Upper lobe of left lung (tissue), 4 donors: ENCODE data around the gene SLC12A8.

ENCODE experiments used
- EP300 ChIP-seq, 4 donors: sonication (generic); formaldehyde crosslinking; IDR thresholded peaks; one replicate each; pipeline ENCODE4 v1.5.1; 2017; ENCODE audit warnings: antibody characterized with exemption in 4 of 4, control low read depth in 2 of 4
- POLR2A ChIP-seq, 4 donors: fragments of 450-650 bp; IDR thresholded peaks; one replicate each; pipeline ENCODE4 v1.5.1; 2016 to 2017; ENCODE audit warnings: antibody characterized with exemption in 4 of 4, mild to moderate bottlenecking in 2 of 4
- POLR2AphosphoS5 ChIP-seq, 2 donors: sonication (generic); formaldehyde crosslinking; IDR thresholded peaks; one replicate each; pipeline ENCODE4 v1.5.1; 2017; ENCODE audit warnings: antibody characterized with exemption in 2 of 2
- TF ChIP-seq, protein P1 (sequence below), 6 experiments: fragments of 450-650 bp in 4 of 6; fragments of 200-600 bp in 2 of 6; sonication (generic) in 2 of 6; IDR thresholded peaks; one replicate each; pipeline ENCODE4 v1.5.1; 2016 to 2019; ENCODE audit warnings: antibody characterized with exemption in 6 of 6

DNA sequence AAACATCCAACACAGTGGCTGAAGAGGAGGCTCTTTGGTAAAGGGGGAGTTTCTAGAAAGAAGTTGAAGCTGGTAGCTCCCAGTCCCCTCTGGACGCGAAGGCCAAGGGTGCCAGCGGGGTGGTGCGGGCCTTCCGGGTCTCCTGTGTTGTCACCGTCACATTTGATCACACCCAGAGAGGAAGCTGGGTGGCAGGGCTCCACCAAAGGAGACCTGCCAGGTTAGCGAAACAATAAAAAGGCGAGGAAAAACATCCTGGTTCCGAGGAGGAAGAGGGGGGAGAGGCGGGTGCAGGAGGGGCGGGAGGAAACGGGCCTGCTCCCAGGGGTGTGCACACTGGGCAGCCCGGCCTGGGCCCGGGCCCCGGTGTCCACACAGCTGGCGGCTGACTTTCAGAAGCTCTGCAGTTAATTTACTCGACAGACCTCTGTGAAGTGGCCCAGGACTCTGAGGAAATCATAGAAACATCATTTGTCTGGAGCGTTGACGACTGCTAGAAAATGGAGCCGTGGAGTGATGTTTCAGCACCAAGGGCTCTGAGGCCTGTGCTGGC, 168.9 kb downstream of the SLC12A8 start:
- TF ChIP-seq, protein P1, sequence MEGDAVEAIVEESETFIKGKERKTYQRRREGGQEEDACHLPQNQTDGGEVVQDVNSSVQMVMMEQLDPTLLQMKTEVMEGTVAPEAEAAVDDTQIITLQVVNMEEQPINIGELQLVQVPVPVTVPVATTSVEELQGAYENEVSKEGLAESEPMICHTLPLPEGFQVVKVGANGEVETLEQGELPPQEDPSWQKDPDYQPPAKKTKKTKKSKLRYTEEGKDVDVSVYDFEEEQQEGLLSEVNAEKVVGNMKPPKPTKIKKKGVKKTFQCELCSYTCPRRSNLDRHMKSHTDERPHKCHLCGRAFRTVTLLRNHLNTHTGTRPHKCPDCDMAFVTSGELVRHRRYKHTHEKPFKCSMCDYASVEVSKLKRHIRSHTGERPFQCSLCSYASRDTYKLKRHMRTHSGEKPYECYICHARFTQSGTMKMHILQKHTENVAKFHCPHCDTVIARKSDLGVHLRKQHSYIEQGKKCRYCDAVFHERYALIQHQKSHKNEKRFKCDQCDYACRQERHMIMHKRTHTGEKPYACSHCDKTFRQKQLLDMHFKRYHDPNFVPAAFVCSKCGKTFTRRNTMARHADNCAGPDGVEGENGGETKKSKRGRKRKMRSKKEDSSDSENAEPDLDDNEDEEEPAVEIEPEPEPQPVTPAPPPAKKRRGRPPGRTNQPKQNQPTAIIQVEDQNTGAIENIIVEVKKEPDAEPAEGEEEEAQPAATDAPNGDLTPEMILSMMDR (IDR thresholded peaks at IDR 0.05) = no peak
- TF ChIP-seq POLR2AphosphoS5 (IDR thresholded peaks at IDR 0.05) = peak; percentile 31 to 57
- no peak for TF ChIP-seq POLR2A (IDR thresholded peaks at IDR 0.05)
- TF ChIP-seq EP300 (IDR thresholded peaks at IDR 0.05) = no peak
